ENCODE measurements around the gene PVRIG.
"Not testable (repeated sequence)": the region's sequence is repeated elsewhere in the genome, so short reads cannot be mapped to it uniquely, and the experiment has no call there.

Gene PVRIG

GRCh38 chr7:100270046-100270918, 50.5 kb downstream of the PVRIG start:
- H3K4me3 ChIP-seq (replicated peaks; ENCODE audit: insufficient read depth, low read length); H3K27me3 ChIP-seq (ENCODE audit: insufficient read depth, poor library complexity, severe bottlenecking); DNase-seq (ENCODE audit: low read depth in 1 of 2, low spot score in 1 of 2); H3K27ac ChIP-seq (replicated peaks): not testable (repeated sequence)

Data from HL-60 (cell line).